Glutamatergic neuron (in vitro differentiated cells): ENCODE results near the gene ELL2. TPM values are rescaled to one million over a fixed set of nuclear protein-coding genes. Genes with fewer than 3 reads are reported as not detected.

Experiments used
- DNase-seq: peaks from one replicate; pipeline ENCODE4 v3.0.0; 2022
- H3K27ac Mint-ChIP-seq: one replicate; pipeline ENCODE4 v1.8.0; 2020; ENCODE audit warnings: mild to moderate bottlenecking, mixed read lengths, inconsistent platforms; ENCODE audit not compliant: unreplicated experiment
- H3K27me3 Mint-ChIP-seq: one replicate; pipeline ENCODE4 v1.8.0; 2020; ENCODE audit warnings: mild to moderate bottlenecking, moderate library complexity, mixed read lengths, inconsistent platforms; ENCODE audit not compliant: unreplicated experiment
- H3K36me3 Mint-ChIP-seq: one replicate; pipeline ENCODE4 v1.8.0; 2020; ENCODE audit warnings: mild to moderate bottlenecking, mixed read lengths, inconsistent platforms; ENCODE audit not compliant: unreplicated experiment
- H3K4me1 Mint-ChIP-seq: one replicate; pipeline ENCODE4 v1.8.0; 2020; ENCODE audit warnings: mild to moderate bottlenecking, low read depth, mixed read lengths, inconsistent platforms; ENCODE audit not compliant: unreplicated experiment
- H3K4me3 Mint-ChIP-seq: one replicate; pipeline ENCODE4 v1.8.0; 2020; ENCODE audit warnings: mild to moderate bottlenecking, mixed read lengths, inconsistent platforms; ENCODE audit not compliant: unreplicated experiment
- H3K9me3 Mint-ChIP-seq: one replicate; pipeline ENCODE4 v1.8.0; 2020; ENCODE audit warnings: mild to moderate bottlenecking, moderate library complexity, mixed read lengths, inconsistent platforms; ENCODE audit not compliant: unreplicated experiment
- CTCF ChIP-seq: fragments of 200-600 bp; sonication (generic); IDR thresholded peaks from one replicate; pipeline ENCODE4 v1.5.0; 2021; ENCODE audit not compliant: partially characterized antibody, unreplicated experiment
- total RNA-seq: library from RNA; stranded (reverse); fragmentation: NEBNext Ultra II Directional; extraction: Animal tissue kit (Norgen Biotek cat#: 25700); gene quantifications from one replicate; pipeline ENCODE4 v1.2.1, GENCODE V29; 2021; ENCODE audit not compliant: unreplicated experiment

ELL2 gene
- total RNA-seq, 1 donor from 2014 or later: 97.0 TPM

- peaks cover 9% of the 10 kb centered on the region for H3K4me1 Mint-ChIP-seq
- no peak overlapping the region for H3K4me3 Mint-ChIP-seq
- peaks cover 1% of the 10 kb centered on the region for H3K9me3 Mint-ChIP-seq
- TF ChIP-seq CTCF: no peak
- DNase-seq: no peak
- no peak overlapping the region for H3K27ac Mint-ChIP-seq
- H3K27me3 Mint-ChIP-seq: peaks cover 6% of the 10 kb centered on the region
- no peaks in the 10 kb centered on the region for H3K36me3 Mint-ChIP-seq
Measured at GRCh38 chr5:95874246-95874645, 87.4 kb downstream of the ELL2 start.

GRCh38 chr5:95873351-95873750, 88.3 kb downstream of the ELL2 start:
- H3K27ac Mint-ChIP-seq: no peak overlapping the region
- peaks cover under 1% of the 10 kb centered on the region for H3K36me3 Mint-ChIP-seq

GRCh38 chr5:95872346-95873268, 89.0 kb downstream of the ELL2 start:
- Mint-ChIP-seq H3K4me3 (peak overlapping the region; percentile 34), H3K27ac (no peak overlapping the region), H3K9me3 (peaks cover 1% of the 10 kb centered on the region), H3K27me3 (peaks cover 2% of the 10 kb centered on the region), H3K4me1 (peaks cover 9% of the 10 kb centered on the region), H3K36me3 (peaks cover 4% of the 10 kb centered on the region)
- no peak for TF ChIP-seq CTCF
- no peak for DNase-seq

More at GRCh38 chr5:95873351-95873750, 88.3 kb downstream of the ELL2 start:
- Mint-ChIP-seq H3K9me3 (peaks cover 1% of the 10 kb centered on the region), H3K4me3 (no peak overlapping the region), H3K4me1 (peaks cover 9% of the 10 kb centered on the region), H3K27me3 (peaks cover 4% of the 10 kb centered on the region)
- no peak for DNase-seq
- no peak for TF ChIP-seq CTCF

GRCh38 chr5:95871146-95871806, 90.4 kb downstream of the ELL2 start:
- Mint-ChIP-seq H3K36me3 (peaks cover 4% of the 10 kb centered on the region), H3K4me1 (peaks cover 9% of the 10 kb centered on the region), H3K4me3 (no peak overlapping the region), H3K27ac (no peak overlapping the region), H3K9me3 (peaks cover 1% of the 10 kb centered on the region), H3K27me3 (no peaks in the 10 kb centered on the region)
- no peak for DNase-seq
- TF ChIP-seq CTCF: no peak
